Kidney capillary endothelial cell (primary cell): Measurements from ENCODE around the gene CHST15.
"Not testable (repeated sequence)": the region's sequence is repeated elsewhere in the genome, so short reads cannot be mapped to it uniquely, and the experiment has no call there.

ENCODE experiments used
- DNase-seq: peaks from one replicate; pipeline ENCODE4 v3.0.0-alpha.2; 2018; ENCODE audit warnings: low spot score

CHST15 gene

DNA sequence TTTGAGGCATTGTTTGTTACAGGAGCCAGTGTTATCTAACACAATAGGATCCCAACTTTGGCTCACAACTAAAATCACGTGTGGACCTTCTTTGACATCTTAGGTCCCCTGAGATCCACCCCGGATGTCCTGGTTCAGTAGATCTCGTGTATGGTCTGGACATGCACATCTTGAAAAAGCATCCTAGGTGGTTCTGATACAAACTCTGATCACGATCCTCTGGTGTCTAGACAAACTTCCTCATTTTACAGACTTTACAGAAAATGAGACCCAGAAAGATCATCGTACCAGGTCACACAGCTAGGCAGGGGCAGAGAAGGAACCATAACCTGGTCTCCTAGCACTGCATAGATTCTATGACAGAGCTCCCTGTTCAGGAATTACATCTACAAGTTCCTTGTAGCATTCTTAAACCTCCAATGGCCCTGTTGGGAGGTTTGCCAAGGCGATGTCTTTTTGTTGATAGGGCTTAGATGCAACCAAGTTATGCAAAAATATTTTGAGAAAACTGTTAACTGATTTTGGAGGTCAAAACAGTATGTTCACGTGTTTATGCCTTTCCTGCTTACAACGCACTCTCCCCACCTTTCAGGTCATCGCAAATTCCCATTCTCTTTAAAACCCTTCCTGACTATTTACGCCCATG is 30.8 kb upstream of the CHST15 start:
- no peak for DNase-seq

DNA sequence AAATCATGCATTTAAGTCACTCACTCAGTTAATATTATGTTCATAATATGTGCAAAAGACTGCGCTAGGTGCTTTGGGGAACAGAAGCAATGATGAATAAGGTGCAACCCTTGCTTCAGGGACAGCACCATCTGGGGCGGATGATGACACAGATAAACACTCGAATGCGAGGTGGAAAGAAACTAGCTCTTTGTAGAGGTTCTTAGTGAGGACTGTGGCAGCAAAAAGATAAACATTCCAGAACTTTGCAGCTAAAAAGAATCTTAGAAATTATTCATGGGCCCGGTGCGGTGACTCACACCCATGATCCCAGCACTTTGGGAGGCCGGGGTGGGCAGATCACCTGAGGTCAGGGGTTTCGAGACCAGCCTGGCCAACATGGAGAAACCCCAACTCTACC is 29.8 kb upstream of the CHST15 start:
- DNase-seq = no peak

DNA sequence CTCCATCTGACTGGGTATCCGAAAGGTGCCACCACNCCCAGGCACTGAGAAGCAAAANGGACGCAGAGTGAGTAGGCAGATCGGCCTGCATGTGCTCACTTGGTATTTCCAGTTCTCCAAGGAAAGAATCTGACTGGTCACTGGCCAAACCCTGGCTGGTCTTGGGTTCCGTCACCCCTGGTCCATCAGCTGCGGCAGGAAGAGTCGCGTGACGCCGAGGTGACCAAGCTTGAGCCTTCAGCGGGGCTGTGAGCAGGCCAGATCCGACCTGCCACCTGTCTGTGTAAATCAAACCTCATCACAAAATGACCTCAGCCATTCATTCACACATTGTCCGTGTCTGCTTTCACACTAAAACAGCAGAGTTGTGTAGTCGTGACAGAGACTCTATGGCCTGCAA is 28.8 kb upstream of the CHST15 start:
- no peak for DNase-seq

DNA sequence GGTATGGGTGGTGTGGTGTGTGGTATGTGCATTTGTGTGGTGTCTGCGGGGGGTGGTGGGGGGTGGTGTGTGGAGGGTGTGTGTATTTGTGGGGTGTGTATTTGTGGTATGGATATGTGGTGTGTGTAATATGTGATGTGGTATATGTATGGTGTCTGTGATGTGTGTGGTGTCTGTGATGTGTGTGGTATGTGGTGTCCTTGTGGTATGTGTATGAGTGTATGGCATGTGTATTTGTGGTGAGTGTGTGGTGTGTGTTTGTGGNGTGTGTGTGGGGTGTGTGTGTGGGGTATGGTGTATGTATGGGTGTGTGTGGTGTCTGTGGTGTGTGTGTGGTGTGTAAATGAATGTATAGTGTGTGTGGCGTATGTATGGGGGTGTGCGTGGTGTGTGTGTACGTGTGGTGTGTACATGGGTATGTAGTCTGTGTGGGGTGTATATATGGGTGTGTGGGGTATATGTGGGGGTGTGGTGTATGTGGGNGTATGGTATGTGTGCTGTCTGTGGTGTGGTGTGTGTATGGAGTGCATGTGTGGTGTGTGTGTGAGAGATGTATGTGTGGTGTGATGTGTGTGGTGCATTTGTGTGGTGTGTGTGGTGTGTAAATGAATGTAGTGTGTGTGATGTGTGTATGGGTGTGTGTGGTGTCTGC is 27.1 kb upstream of the CHST15 start:
- no peak for DNase-seq

DNA sequence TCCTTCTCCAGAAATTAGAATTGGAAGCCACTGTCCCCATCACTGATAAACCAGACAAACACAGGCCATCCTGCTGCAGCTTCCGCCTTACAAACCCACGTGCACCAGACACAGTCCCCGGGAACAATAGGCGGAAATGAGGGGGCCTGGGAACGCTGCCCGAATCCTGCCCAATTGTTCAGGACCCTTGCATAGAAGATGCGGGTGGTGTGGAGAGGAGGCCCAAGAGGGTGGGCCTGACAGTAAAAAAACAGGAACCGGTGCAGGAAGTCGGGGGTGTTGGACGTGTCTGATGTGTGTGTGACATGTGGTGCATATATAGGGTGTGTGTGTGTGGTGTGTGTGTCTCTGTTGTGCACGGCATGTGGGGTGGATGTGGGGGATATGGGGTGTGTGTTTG is 26.5 kb upstream of the CHST15 start:
- peak; percentile 95 for DNase-seq

DNA sequence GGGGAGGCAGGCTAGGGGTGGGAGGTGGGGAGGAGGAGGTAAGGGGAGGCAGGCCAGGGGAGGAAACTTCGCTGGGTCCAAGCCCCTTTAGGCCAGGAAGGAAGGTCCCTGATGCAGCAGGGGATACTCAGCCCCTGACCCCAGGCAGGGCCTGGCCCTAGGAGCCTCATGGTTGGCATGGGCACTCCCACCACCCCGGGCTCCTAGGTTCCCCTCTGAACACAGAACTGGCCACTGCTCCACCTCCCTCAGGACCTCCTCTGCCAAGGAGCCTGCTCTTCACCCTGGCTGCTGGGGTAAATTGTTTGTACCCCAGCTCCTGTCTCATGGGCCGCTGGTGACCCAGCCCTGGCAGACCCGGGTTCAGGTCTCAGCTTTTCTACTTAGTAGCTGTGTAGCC is 25.8 kb upstream of the CHST15 start:
- DNase-seq = no peak

DNA sequence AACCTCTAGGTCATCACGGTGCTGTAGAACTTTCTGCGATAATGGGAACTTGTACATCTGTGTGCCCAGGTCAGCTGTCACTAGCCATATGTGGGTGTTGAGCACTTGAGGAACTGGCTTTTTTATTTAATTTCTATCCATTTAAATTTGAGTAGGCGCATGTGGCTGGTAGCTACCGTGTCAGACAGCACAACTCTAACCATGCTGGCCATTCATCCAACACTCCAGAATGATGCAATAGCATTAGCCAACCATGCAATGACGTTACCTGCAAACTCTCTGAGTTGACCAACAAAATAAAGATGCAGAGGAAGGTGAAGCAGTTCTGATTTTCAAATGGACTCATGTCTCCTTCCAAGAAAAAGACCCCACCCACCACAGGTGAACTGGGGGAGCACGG is 24.4 kb upstream of the CHST15 start:
- DNase-seq = no peak

DNA sequence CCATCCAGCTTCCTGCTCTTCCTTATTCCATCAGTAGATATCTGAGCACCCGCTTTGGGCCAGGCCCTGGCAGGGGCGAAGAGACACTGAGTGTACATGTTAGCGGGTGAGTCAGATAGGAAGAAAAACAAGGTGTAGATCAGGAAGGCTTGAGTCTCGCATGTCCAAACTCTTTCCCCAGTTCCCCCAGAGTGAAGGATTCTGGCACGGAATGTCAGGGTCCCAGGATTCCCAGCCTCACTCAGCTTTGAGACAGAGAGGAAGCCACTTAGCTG is 24.1 kb upstream of the CHST15 start:
- no peak for DNase-seq

DNA sequence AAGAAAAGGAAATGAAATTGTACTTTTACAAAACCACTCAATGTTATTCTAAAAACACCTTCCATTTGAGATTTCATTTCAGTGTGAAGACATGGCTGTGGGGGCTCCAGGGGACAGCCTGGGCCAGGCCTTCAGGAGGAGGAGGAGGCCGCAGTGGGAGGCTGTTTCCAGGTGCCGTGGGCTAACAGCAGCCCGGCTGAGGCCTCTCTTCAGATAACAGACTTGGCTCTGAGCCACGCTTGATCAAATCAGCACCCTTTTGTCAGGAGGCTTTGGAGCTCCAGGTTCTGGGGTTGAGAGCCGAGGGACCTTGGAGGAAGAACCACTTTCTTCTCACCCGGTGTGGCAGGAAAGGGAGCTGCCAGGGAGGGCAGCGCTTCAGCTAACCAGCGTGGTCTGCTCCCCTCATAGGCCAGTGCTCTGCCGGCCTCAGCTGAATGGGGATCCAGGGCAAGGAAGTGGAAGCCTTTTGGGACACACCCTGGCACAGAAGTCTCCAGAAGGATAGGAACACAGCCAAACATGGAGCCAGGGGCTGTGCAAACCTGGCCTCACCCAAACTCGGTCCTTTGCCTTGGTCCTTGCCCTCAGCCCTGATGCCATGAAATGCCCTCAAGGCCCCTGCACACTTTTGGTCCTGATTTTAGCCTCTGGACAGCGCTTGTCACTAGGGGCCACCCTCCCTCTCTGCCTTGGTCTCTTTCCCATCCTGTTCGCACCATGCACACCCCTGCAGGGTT is 23.5 kb upstream of the CHST15 start:
- no peak for DNase-seq

DNA sequence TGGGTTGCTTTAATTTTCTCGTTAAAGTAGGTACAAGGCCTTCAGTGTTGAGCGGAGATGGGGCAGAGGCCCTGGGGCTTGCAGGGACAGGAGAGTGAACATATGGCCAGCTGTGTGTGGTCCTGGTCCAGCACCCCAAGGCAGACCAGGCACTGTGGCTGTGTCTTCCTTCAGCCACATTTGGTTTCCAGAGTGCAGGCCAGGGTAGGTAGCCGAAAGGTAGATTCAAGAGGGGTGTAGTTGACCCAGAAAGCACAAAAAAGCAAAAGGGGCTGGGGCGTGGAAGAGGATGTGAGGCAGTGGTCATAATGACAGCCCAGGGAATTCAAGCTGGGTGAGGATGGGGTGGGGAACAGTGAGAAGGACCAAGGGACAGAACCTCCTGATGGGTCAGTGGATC is 21.3 kb upstream of the CHST15 start:
- no peak for DNase-seq

DNA sequence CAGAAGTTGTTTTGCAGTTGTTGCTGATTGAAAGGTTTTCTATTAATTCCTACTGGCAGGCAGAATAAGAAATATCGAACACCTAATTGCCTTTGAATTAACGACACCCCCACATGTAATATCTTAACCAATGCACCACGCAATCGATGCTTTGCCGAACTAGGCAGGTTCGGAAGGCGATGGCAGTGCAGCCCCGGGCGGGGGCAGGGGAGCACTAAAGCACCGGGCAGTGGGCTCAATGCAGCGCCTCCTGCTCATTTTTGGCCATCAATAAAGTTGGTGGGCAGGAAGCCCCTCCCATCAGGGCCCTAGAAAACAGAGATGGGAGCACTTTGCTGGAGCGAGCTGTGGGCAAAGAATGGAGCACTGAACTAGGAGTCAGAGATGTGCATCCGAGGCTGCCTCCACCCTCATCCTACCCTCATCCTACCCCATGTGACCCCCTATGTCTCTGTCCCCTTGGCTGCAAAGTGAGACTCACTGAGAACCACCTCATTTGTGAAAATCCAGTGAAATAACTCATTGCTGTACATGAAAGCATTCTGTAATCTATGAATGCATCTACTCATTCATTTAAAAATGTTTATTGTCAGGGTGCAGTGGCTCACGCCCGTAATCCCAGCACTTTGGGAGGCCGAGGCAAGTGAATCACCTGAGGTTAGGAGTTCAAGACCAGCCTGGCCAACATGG is 19.6 kb upstream of the CHST15 start:
- no peak for DNase-seq

DNA sequence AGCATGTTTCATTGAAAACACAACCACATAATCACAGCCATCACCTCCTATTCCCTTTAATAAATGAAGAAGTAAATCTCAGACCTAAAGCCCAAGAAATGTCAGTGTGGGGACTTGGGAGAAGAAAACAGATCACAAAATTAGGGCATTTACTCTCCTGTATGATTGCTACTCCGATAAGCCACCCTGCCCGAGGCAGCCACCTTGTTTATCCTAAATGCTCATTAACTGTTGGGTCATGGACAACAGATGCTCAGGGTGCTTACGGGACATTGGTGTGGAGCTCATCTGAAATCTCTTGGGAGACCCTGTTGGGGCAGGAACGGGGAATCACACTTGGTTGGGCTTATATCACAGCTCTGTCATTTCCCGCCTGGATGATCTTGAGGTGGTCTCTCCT is 17.5 kb upstream of the CHST15 start:
- no peak for DNase-seq

DNA sequence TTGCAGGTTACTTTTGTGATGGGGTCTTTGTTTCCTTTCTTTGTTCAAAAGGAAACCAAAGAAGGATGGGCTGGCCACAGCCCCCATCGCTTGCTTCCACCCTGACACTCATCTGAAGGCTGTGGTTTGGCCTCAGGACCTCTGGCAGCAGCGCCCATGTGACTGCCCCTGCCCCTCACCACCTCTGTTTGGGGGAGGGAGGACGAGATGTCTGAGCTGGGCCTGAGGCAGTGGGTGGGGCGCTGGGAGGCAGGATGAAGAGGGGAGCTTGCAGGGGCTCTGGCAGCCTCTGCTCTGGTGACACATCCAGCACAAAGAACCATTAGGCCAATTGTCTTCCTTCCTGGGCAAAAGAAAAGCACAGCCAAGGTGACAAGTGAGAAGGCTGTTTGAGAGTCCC is 15.9 kb upstream of the CHST15 start:
- no peak for DNase-seq

DNA sequence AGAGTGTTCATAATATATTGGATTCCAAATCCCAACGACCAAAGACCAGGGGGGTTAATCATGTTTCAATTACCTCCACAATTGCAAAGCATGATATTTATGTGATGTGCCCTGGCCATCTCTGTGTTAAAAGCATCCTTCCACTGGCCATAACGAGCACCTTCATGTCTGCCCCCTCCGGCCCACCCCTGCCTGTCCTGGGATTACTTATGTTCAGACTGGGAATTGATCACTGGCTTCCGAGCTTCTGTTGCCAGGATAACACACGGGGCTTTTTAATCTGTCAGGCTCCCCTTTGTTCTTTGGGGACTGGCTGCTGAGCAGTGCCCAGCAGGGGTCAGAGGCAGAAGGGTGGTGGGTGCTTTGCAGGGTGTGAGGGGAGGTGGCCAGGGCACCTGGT is 13.7 kb upstream of the CHST15 start:
- no peak for DNase-seq

DNA sequence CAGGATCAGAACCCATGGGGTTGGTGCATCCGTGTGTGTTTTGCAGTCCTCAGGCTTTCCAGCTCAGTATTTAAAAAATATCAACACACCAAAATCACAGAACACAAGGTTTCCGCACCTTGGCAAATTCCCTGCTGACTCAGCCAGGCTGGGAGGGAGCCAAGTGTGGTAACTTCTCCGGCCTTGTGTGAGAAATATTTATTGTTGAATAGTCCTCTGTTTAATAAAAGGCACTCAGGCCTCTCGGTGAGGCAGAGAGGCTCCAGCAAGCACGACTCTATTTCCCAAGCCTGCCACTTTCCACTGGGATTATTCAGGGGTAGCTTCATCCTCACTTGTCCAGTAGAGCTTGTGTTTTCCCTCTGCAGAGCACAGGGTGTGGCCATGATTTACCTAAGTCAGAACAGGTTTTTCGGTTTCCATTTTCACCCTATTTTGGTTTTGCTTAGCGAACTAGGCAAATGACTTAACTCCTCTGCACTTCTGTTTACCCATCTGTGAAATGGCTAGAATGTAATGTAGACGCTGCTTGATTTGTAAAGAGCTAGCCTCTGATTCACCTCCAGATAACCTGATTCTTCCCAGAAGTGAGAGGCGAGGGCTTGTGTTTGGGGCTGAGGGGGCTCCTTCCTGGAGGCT is 13.0 kb upstream of the CHST15 start:
- no peak for DNase-seq

DNA sequence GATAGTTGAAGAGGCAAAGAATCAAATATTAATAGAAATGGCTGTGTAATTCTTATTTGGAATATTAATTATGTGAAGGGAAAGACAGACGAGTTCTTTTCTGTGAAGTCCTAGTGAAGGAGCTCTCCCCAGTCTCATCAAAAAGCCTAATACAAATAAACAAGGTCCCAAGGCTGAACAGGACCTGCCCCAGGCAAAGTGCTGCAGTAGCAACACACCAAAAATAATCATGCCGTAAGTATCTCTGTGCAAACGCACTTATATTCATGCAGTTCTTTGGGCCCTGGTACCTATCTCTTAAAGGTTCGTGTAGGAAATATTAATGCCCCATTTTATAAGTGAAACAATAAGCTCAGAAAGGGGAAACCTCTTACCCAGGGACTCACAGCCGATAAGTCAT is 12.2 kb upstream of the CHST15 start:
- DNase-seq = no peak

DNA sequence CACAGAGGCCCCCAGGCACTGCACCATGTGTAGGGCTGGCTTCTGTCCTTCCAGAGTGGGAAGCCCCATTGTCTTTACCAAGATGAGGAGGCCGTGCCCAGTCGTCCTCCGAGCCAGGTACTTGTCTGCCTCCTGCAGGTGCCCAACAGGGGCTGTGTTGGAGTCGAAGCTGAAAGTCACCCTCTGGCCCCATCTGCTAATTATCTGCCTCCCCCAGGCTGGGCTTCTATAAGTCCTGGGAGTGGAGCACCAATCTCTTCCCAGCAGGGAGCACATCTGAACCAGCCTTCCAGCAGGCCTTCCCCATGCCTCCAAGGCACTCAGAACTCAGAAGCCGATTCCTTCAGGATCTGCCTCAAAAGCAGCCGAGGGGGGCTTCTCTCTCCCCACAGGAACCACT is 11.6 kb upstream of the CHST15 start:
- DNase-seq = no peak

DNA sequence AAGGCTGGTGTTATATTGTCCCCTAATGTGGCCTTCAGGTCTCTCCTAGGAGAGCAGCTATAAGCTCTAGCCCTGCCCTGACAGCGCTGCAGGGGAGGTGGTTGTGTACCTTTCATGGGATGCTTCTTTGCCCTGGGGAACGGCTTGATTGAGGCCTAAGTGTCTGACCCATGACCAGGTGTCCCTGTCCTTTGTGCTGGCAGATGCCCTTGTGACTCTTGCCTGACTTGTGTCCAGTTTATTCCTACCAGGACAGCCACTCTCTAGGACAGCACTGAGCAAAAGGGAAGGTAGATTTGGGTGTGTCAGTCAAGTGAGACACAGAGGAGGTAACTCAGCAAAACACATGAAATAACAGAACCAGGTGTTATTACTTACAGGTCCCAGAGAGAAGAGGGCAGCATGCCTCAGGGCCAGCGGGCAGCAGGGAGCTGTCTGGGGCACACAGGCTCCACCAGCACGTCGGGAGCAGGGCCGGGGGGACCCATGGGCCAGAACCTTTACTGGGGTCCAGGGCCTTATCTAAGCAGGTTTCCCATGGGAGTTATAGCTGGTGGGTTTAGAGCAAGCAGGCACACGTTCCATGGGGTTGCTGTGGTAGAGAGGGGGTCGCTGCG is 10.7 kb upstream of the CHST15 start:
- no peak for DNase-seq

DNA sequence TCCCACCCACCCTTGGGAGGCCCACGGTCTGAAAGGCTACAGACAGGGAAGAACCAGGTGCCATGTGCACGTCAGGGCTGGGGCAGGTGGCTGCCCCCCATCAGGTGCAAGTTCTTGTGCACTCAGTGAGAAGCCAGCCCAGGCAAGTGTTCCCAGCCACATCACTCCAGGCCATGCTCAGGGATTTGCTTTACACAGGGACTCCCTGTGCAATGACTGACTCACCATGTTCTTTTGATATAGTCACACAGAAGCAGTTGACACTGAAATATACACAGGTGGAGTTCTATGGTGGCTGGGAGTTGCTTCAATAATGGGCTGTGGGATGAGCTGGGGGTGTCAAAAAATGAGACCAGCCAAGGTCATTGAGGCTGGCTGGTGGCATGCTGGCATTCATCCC is 8.0 kb upstream of the CHST15 start:
- no peak for DNase-seq

DNA sequence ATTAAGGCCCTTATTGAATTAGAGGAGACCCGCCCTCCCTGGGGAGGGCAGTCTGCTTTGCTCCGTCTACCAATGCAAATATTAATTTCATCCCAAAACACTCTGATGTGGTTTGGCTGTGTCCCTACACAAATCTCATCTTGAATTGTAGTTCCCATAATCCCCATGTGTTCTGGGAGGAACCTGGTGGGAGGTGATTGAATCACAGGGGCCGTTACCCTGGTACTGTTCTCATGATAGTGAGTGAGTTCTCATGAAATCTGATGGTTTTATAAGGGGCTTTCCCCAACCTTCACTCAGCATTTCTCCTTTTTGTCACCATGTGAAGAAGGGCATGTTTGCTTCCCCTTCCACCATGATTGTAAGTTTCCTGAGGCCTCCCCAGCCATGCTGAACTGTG is 7.3 kb upstream of the CHST15 start:
- DNase-seq = not testable (repeated sequence)

DNA sequence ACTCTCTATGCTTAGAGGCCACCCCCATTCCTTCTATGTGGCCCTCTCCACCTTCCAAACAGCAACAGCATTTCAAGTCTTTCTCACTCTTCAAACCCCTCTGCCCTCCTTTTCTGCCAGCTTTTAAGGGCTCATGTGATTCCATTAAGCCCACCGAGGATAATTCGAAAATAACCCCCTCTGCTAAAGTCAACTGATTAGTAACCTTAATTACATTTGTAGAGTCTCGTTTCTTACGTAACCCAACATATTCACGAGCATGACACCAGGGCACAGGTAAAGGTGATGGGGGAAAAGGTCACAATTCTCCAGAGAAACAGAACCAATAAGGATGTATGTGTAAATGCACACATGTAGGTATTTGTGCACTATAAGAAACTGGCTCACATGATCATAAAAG is 6.7 kb upstream of the CHST15 start:
- DNase-seq = no peak

DNA sequence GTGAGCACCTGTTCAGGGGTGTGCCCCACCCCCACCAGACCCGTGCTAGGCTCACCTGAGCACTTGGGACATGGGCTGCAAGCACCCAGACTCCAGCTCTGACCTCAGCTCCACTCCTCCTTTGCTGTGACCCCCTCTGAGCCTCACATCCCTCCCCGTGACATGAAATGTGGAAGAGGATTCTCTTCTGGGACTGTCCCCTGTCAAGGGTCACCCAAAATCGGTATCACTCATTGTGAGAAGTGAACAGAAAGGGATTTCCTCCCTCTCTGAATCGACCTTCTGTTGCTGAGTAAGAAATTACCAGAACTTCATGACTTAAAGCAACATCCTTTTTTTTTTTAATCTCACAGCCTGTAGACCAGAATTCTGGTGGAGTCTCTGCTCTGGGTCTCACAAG is 6.2 kb upstream of the CHST15 start:
- DNase-seq = no peak
